WTC11 (cell line): ENCODE measurements around the gene JUND.

Experiments used
- IRF2 ChIP-seq: sonication (generic); formaldehyde crosslinking; IDR thresholded peaks from 2 replicates; pipeline ENCODE4 v1.8.0; 2022; ENCODE audit warnings: low read depth, missing genetic modification reagents, borderline replicate concordance
- TP53 ChIP-seq: sonication (generic); formaldehyde crosslinking; IDR thresholded peaks from 2 replicates; pipeline ENCODE4 v1.8.1; 2023; ENCODE audit warnings: mild to moderate bottlenecking, missing genetic modification reagents
- TF ChIP-seq, protein P1 (sequence below): sonication (generic); formaldehyde crosslinking; IDR thresholded peaks from 2 replicates; pipeline ENCODE4 v1.8.1; 2023; ENCODE audit warnings: mild to moderate bottlenecking, missing genetic modification reagents, borderline replicate concordance
- TF ChIP-seq, protein P2 (sequence below): fragments of 200-600 bp; IDR thresholded peaks from 2 replicates; pipeline ENCODE4 v1.8.0; 2022; ENCODE audit warnings: antibody characterized with exemption
- TF ChIP-seq, protein P3 (sequence below): sonication (generic); formaldehyde crosslinking; IDR thresholded peaks from 2 replicates; pipeline ENCODE4 v1.8.1; 2023; ENCODE audit warnings: mild to moderate bottlenecking, missing genetic modification reagents, moderate library complexity

DNA sequence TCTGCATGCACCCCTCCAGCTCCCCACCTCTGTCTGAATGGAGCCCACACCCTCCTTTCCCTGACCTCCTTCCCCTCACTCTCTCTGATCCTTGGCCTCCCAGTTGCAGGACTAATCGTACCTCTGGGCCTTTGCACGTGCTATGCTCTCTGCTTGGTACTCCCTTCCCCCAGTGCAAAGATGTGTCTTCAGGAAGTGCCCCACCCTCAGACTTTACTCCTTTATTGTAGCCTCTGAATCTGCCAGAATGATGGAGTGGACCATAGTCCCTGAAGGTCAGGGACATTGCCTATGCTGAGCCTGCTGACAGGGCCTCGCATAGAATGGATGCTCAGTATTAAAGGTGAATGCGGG, 1.3 kb upstream of the JUND start:
- TF ChIP-seq IRF2 (CRISPR knock-in tag) (no peak), TP53 (CRISPR knock-in tag) (no peak)
- TF ChIP-seq, protein P1, sequence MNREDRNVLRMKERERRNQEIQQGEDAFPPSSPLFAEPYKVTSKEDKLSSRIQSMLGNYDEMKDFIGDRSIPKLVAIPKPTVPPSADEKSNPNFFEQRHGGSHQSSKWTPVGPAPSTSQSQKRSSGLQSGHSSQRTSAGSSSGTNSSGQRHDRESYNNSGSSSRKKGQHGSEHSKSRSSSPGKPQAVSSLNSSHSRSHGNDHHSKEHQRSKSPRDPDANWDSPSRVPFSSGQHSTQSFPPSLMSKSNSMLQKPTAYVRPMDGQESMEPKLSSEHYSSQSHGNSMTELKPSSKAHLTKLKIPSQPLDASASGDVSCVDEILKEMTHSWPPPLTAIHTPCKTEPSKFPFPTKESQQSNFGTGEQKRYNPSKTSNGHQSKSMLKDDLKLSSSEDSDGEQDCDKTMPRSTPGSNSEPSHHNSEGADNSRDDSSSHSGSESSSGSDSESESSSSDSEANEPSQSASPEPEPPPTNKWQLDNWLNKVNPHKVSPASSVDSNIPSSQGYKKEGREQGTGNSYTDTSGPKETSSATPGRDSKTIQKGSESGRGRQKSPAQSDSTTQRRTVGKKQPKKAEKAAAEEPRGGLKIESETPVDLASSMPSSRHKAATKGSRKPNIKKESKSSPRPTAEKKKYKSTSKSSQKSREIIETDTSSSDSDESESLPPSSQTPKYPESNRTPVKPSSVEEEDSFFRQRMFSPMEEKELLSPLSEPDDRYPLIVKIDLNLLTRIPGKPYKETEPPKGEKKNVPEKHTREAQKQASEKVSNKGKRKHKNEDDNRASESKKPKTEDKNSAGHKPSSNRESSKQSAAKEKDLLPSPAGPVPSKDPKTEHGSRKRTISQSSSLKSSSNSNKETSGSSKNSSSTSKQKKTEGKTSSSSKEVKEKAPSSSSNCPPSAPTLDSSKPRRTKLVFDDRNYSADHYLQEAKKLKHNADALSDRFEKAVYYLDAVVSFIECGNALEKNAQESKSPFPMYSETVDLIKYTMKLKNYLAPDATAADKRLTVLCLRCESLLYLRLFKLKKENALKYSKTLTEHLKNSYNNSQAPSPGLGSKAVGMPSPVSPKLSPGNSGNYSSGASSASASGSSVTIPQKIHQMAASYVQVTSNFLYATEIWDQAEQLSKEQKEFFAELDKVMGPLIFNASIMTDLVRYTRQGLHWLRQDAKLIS (CRISPR knock-in tag): no peak
- TF ChIP-seq, protein P2, sequence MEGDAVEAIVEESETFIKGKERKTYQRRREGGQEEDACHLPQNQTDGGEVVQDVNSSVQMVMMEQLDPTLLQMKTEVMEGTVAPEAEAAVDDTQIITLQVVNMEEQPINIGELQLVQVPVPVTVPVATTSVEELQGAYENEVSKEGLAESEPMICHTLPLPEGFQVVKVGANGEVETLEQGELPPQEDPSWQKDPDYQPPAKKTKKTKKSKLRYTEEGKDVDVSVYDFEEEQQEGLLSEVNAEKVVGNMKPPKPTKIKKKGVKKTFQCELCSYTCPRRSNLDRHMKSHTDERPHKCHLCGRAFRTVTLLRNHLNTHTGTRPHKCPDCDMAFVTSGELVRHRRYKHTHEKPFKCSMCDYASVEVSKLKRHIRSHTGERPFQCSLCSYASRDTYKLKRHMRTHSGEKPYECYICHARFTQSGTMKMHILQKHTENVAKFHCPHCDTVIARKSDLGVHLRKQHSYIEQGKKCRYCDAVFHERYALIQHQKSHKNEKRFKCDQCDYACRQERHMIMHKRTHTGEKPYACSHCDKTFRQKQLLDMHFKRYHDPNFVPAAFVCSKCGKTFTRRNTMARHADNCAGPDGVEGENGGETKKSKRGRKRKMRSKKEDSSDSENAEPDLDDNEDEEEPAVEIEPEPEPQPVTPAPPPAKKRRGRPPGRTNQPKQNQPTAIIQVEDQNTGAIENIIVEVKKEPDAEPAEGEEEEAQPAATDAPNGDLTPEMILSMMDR: no peak
- TF ChIP-seq, protein P3, sequence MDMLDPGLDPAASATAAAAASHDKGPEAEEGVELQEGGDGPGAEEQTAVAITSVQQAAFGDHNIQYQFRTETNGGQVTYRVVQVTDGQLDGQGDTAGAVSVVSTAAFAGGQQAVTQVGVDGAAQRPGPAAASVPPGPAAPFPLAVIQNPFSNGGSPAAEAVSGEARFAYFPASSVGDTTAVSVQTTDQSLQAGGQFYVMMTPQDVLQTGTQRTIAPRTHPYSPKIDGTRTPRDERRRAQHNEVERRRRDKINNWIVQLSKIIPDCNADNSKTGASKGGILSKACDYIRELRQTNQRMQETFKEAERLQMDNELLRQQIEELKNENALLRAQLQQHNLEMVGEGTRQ (CRISPR knock-in tag): no peak
